T-helper 2 cell treated with Interferon-gamma antibody and Interleukin-4, amounts not matched to agents 100 ng/mL and 5 ng/mL, for 36 hours (primary cell): ENCODE results near the gene LAMA1. TPM values are rescaled to one million over a fixed set of nuclear protein-coding genes. Genes with fewer than 3 reads are reported as not detected.

ENCODE experiments used
- intact Hi-C: fragments of 100-400 bp; cut with micrococcal nuclease; formaldehyde crosslinking; loops from one replicate; pipeline ENCODE4 v1.15.1; 2023
- total RNA-seq: library from RNA; stranded (reverse); gene quantifications from 2 replicates; pipeline ENCODE4 v1.2.3, GENCODE V29; 2022

LAMA1 gene
- total RNA-seq, 1 donor from 2014 or later = not detected

- intact Hi-C loops = no loop called here
Observed at GRCh38 chr18:7116001-7116730, 1.4 kb downstream of the LAMA1 start.

- intact Hi-C loops = no loop called here
Observed at GRCh38 chr18:7112936-7113335, 4.7 kb downstream of the LAMA1 start.

GRCh38 chr18:7111134-7111533 lies 6.5 kb downstream of the LAMA1 start:
- intact Hi-C loops = no loop called here

- intact Hi-C loops = no loop called here
Observed at GRCh38 chr18:7105943-7106342, 11.7 kb downstream of the LAMA1 start.

GRCh38 chr18:7105268-7105667 lies 12.3 kb downstream of the LAMA1 start:
- intact Hi-C loops = no loop called here

GRCh38 chr18:7104649-7105048 lies 12.9 kb downstream of the LAMA1 start:
- intact Hi-C loops = no loop called here

GRCh38 chr18:7102131-7102530 lies 15.5 kb downstream of the LAMA1 start:
- intact Hi-C loops = no loop called here

GRCh38 chr18:7096838-7097237 lies 20.8 kb downstream of the LAMA1 start:
- intact Hi-C loops = no loop called here

- intact Hi-C loops = no loop called here
Observed at GRCh38 chr18:7094427-7094826, 23.2 kb downstream of the LAMA1 start.

GRCh38 chr18:7090771-7091170 lies 26.8 kb downstream of the LAMA1 start:
- intact Hi-C loops = no loop called here

- intact Hi-C loops = no loop called here
Observed at GRCh38 chr18:7089369-7089768, 28.2 kb downstream of the LAMA1 start.

- intact Hi-C loops = no loop called here
Observed at GRCh38 chr18:7084080-7085065, 33.2 kb downstream of the LAMA1 start.

GRCh38 chr18:7082671-7083070 lies 34.9 kb downstream of the LAMA1 start:
- intact Hi-C loops = no loop called here

GRCh38 chr18:7079231-7079630 lies 38.4 kb downstream of the LAMA1 start:
- intact Hi-C loops = no loop called here

- intact Hi-C loops = no loop called here
Observed at GRCh38 chr18:7072593-7072992, 45.0 kb downstream of the LAMA1 start.

GRCh38 chr18:7071600-7071999 lies 46.0 kb downstream of the LAMA1 start:
- intact Hi-C loops = no loop called here

- intact Hi-C loops = no loop called here
Observed at GRCh38 chr18:7070466-7070865, 47.1 kb downstream of the LAMA1 start.

GRCh38 chr18:7068871-7069590 lies 48.6 kb downstream of the LAMA1 start:
- intact Hi-C loops = no loop called here

GRCh38 chr18:7066965-7067555 lies 50.5 kb downstream of the LAMA1 start:
- intact Hi-C loops = no loop called here

GRCh38 chr18:7065736-7066135 lies 51.9 kb downstream of the LAMA1 start:
- intact Hi-C loops = no loop called here

GRCh38 chr18:7064346-7064745 lies 53.3 kb downstream of the LAMA1 start:
- intact Hi-C loops = no loop called here
